GM19438 (cell line): Measurements from ENCODE around the gene C21orf58.

Experiments
- ATAC-seq: cut with Tn5 transposase; IDR thresholded peaks from one replicate; pipeline ENCODE4 v1.9.1; 2021; ENCODE audit warnings: low read depth; ENCODE audit not compliant: unreplicated experiment

The C21orf58 gene

DNA sequence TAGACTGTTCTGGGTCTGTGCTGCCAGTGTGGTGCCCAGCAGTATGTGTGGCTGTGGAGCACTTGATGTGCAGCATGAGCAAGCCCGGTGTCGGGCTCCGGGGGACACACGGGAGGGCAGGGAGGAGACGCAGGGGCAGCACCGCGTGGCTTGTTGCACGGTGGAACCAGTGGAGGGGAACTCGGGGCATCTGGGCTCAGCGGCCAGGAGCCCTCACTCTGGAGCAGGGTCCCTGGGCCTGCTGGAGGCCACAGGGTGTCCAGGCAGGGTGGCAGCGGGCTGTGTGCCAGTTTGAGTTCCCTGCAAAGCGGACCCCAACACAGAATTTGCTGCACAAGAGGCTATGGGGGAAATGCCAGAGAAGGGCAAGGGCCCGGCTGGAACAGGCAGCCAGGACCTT lies 30.8 kb upstream of the C21orf58 start:
- ATAC-seq, result no peak

DNA sequence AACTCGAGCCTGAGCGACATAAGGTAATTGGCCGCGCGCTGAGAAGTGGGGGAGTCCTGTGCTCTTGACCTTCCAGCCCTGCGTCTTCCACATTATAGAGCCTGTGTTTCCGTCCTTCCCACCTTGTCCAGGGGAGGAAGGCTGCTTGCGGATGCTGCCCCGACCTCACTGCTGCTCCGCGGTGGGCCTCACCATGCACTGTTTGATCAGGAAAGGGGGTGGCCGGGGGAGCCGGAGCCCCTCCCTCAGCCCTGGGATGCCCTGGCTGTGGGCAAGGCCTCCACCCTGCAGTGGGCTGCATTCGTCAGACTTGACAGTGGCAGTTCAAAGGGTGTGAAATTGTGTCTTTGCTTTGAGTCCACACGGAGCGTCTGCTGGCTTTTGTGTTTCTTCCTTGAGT lies 30.4 kb upstream of the C21orf58 start:
- ATAC-seq, result no peak

DNA sequence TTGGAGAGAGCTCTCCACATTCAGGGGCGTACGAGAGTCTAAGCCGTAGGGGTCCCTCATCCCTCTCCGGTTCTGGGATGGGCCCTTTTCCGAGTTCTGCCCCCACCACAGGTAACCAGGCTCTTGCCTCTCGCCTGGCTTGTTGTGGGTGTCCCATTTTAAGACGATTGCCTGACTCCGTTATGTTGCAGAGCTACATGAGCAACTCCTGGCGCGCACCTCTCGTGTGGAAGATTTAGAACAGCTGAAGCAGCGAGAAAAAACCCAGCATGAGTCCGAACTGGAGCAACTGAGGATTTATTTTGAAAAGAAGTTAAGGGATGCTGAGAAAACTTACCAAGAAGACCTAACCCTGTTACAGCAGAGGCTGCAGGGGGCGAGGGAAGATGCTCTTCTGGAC lies 29.2 kb upstream of the C21orf58 start:
- ATAC-seq, result no peak

DNA sequence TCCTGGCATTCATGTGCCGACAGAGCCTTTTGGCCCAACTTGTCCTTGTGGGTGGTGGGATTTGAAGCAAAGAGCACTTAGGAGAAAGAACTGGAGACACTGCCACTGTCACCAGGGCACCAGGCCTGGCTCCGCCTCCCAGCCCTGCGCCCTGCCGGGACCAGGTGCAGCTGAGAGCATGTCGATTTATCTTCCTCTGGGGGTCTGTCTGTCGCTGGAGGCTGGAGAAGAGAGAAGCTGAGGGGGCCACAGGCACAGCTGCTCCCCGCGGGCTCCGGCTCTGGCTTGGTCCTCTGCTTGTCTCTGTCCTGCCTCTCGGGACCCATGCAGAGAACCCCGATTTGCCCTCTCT lies 28.5 kb upstream of the C21orf58 start:
- no peak for ATAC-seq

DNA sequence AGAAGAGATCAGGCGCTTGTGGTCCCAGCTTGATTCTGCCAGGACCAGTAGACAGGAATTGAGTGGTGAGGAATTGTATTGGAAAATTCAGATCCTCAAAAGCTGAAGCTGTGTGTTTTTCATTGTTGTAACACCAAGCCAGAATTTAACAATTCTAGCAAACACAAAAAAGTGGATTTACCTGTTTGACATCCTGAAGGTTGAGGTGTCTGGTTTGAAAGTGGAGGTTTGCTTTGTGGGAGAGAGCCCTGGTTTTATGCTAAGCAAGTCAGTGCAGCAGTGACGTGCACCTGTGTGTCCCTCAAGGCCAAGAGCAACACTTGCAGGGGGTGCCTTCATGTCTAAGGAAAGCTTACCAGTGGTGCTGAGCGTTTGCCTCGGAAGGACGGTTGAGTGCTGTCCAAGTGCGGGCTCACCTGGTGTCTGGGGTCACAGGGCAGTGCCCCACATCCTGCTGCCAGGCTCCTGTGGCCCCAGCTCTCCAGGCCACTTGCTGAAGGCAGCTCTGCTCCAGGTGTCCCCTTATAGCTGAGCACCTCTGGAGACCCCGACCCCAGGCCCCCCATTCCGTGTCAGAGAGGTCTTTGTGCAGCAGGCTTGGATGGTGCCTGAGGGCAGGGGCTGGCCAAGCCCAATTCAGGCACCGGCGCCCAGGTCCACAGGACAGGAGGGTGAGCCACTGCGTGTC lies 27.9 kb upstream of the C21orf58 start:
- no peak for ATAC-seq

DNA sequence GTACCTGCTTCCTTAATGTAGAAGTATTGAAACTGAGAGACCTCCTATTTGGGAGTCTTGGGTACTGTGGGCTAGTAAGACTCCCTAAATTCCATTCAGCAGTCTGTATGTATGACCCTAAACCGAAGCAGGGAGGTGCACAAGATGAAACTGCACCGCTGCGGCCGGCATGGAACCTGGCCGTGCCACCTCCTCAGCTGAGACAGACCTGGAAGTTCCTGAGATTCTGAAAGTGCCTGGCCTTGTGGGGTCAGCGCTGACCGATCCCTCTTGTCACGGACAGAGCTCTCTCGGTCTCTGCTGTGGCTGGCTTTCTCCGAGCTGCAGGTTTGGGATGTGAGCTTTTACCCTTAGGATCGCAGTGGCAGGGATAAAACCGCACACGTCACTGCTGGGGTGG lies 27.3 kb upstream of the C21orf58 start:
- ATAC-seq, result no peak

DNA sequence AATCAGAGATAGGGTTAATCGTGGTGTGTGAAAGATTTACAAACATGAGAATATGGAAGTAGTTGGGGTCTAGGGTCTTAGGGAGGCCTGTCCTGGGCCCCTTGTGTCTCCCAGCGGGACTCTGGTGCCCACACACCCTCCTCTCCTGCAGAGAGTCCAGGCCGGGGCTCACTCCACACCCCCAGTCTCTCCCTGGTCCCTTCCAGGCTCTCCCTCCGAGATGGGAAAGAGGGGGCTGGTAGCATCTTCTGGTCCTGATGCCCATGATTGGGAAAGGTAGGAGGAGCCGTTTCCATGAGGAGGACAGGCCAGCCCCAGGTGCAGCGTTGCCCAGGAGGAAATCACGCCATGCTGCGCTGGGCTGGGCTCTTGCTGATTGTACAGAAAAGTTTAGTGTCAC lies 26.9 kb upstream of the C21orf58 start:
- ATAC-seq, result no peak

DNA sequence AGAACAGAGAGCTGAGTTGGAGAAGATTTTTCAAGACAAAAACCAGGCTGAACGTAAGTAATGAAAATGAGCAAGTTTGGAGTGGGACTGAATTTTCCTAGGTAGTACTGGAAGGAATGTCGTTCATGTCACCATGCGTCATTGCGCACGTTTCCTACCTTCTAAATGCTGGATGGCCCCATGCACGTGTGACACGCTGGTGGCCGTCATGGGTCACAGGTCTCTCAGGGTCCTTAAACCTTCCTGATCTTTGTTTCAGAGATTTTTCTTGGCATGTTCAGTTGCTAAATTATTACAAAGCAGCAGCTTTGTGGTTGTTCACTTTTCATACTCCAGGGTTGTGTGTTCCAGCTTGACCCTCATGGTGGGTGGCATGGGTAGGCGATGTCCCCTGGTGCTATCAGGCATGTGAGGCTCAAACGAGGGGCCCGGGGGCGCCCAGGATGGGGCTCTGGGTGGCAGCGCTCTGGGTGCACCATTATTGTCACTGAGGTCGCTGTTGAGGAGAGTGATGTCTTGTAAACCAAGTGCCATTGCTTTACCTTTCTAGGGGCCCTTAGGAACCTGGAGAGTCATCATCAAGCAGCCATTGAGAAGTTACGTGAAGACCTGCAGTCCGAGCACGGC lies 25.6 kb upstream of the C21orf58 start:
- no peak for ATAC-seq

DNA sequence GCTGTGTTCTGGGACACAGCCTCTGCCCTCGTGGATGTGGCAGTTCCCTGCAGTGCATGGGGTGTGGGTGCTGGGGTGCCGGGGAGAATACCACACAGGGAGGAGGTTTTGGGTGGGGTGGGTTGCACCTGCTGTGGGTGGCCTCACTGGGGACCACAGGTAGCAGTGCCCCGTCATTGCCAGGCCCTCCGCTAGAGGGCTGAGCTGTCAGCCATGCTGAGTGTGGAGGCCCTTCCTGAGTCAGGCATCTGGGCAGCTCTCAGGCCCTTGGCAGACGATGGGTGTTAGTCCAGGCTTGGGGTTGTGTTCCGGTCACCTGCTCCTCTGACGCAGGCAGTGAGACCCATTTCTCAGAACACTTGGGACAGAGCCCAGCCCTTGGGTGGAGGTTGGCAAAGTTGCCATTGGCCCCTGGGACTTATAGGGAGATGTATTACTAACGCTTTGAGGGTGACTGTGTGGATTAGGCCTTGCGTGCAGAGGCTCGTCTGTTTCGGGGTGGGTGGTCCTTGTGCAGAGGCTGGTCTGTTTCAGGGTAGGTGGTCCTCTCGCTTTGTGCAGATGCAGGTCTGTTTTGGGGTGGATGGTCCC lies 24.2 kb upstream of the C21orf58 start:
- ATAC-seq, result no peak

DNA sequence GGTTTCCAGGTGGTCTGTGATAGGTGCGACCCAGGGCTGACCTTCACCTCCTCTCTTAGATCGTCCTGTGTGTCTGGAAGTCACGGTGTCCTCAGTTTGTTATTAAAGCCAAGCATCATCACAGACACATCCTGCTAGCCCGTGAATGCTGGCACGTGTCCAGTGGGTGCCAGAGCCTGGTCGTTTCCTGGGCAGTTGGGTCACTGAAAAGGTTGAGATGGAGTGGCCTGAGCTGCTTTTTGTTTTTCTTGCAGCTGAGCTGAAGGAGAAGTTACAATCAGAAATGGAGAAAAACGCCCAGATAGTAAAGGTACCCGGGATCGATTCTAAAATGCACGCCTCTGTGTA lies 23.5 kb upstream of the C21orf58 start:
- no peak for ATAC-seq

DNA sequence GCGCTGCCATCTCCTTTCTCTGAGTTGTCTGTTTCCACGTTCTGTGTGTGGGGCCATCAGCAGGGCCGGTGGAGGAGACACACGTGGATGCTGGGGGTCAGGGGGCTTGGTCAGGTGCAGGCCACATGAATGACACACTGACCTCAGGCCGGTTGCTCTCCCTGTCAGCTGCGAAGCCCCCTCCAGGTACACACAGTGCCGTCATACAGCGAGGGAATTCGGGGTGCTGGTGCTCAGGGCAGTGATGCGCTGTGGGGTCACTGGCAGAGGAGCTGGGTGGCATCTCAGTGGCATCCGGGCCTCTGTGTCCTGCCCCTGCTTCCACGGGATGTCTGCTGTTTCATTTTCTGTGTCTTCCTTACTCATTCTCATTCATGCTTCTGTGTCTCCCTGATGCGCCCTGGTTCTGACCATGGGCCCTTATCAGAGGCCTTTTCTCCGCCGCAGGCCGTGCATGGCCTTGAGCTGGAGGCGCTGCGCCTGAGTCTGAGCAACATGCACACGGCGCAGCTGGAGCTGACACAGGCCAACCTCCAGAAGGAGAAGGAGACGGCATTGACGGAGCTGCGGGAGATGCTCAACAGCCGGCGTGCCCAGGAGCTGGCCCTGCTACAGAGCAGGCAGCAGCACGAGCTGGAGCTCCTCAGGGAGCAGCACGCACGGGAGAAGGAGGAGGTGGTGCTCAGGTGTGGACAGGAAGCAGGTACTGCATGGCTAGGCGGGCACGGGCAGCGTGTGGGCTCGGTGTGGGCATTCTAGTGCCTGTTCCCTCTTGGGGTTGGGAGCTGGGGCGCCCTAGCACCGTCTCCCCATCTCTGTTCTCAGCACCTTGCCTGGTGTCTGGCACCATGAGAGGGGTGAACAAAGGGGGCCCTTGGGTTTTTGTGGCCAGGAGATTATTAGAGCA lies 22.9 kb upstream of the C21orf58 start:
- ATAC-seq, result no peak

DNA sequence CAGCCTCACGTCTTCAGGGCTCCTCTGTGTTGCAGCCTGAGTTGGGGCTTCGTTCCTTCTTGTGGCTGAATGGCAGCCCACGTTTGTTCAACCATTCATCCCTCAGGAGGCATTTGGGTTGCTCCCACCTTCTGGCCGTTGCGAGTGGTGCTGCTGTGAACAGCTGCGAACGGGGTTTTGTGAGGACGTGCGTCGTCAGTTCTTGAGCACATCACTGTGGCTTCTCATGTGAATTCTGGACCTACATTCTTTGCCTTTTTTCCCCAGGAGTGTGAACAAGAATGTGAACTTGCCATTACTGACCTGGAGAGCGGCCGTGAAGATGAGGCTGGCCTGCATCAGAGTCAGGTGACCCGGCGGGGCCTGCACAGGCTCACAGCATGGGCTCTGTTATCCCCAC lies 22.2 kb upstream of the C21orf58 start:
- ATAC-seq, result no peak

DNA sequence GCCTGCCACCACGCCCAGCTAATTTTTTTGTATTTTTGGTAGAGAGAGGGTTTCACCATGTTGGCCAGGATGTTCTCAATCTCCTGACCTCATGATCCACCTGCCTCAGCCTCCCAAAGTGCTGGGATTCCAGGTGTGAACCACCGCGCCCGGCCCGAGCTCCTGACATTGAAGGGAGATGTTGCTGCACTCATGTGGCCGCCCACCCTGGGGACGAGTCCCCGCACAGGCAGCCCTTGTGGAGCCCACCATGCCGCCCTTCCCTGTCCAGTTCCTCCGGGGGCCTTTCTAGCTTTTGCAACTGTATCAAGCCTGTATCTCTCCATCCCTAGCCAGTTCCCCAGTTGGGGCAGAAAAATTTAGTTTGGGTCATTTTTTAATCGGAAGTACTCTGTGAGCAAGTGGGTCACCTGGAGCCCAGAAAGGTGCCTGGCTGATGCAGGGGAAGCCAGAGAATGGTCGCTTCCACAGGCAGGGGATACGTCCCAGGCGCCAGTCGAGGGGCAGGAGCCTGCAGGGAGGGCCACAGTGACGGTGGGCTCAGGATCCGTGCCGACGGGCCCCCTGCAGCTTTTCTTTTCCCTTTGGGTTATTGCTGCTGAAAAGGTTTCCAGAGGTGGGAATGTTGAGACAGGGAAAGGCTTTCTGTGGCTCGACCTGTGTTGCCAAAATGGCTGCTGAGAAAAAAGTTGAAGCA lies 20.7 kb upstream of the C21orf58 start:
- no peak for ATAC-seq

DNA sequence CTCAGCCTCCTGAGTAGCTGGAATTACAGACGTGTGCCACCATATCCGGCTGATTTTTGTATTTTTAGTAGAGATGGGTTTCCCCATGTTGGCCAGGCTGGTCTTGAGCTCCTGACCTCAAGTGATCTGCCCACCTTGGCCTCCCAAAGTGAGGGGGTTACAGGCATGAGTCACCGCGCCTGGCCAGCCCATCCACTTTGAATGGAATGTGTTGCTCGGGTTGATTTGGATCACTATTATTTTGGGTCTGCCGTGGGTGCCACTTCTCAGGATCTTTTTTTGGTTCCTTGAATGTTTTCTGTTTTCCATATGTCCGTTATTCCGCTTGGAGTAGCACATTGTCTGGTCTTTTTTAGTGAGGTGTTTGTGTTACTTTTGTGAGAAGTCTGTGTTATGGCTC lies 17.3 kb upstream of the C21orf58 start:
- ATAC-seq, result no peak

DNA sequence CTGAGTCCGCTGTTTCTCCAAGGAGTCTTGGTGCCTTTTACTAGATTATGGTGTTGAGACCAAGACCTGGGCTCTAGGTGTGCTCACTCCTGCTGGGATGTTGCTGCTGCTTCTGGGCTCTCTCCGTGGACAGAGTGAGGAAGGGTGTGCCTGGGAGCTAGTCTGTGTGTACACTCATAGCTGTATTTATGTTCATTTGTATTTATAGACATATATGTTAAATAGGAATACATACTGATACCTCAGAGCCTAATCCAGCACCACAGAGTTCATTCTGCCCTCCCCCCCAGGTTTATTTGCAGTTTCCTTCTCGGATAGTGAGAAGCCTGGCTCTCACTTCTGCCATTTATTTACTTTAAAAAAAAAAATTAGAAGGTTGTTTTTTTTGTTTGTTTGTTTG lies 12.9 kb upstream of the C21orf58 start:
- ATAC-seq, result no peak

DNA sequence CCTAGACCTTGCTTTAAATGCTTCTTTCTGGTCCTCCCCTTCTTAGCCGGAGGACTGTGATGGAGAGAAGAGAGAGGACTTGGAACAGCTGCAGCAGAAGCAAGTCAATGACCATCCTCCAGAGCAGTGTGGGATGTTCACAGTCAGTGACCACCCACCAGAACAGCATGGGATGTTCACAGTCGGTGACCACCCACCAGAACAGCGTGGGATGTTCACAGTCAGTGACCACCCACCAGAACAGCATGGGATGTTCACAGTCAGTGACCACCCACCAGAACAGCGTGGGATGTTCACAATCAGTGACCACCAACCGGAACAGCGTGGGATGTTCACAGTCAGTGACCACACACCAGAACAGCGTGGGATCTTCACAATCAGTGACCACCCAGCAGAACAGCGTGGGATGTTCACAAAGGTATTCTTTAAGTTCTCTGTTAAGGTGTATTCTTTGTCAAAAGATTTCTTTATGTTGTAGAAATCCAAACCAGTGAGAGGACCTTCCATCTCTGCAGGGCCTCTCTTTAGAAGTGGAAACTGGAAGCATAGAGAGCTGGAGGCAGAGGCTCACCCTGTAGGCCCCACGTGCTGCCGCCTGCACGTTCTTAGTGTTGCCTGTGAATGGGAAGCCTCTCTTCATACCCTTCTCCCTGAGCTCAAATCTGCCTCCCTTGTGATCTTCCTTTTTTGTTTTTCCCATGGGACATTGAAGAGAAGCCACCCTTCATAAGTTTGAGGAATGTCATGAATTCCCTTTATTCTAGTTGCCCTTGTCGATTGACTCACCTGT lies 10.9 kb upstream of the C21orf58 start:
- ATAC-seq, result no peak

DNA sequence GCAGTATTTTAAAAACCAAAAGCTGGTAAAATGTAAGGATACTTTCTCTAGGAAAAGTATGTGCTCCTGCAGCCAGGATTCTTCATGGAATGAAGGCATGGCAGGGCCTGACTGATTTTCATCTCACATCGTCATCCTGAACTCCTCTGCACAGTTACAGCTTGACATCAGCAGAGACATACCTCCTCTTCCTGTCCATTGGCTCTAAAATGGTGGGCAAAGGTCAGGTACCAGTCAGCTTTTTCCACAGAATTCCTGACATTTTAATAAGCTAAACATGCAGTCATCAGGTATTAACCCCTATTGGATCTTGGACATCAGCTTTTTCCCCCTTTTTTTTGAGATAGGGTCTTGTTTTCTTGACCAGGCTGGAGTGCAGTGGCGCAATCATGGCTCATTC lies 6.1 kb upstream of the C21orf58 start:
- no peak for ATAC-seq

DNA sequence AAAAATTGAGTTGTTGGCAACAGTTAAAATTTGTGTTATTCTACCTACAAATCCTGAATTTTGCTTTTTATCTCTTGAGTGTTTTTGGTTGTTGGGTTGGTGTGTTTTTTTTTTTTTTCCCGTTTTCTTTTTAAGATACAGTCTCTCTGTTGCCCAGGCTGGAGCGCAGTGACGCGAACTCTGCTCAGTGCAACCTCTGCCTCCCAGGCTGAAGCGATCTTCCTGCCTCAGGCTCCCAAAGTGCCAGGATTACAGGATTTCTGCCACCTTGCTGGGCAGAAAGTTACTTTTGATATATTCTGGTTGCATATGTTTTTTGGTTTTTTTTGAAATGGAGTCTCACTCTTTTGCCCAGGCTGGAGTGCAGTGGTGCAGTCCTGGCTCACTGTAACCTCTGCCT lies 4.5 kb upstream of the C21orf58 start:
- no peak for ATAC-seq

DNA sequence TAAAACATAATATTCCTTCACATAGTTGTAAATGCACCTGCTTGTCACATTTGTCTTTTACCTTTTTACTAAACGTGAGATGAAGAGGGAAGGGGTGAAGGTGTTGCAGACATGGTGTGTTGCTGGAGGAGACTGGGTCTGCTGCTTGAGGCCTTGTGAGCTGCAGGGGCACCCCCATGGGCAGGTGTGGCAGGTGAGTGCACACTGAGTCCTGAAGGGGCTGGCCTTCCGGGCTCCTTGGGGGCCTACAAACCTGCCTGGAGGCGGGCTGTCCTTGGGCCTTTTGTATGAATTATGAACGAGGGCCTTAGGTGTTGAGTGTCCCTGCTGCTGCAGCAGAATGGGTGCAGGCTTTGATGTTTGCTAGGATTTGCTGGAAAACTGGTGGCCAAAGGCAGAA lies 4.0 kb upstream of the C21orf58 start:
- no peak for ATAC-seq

DNA sequence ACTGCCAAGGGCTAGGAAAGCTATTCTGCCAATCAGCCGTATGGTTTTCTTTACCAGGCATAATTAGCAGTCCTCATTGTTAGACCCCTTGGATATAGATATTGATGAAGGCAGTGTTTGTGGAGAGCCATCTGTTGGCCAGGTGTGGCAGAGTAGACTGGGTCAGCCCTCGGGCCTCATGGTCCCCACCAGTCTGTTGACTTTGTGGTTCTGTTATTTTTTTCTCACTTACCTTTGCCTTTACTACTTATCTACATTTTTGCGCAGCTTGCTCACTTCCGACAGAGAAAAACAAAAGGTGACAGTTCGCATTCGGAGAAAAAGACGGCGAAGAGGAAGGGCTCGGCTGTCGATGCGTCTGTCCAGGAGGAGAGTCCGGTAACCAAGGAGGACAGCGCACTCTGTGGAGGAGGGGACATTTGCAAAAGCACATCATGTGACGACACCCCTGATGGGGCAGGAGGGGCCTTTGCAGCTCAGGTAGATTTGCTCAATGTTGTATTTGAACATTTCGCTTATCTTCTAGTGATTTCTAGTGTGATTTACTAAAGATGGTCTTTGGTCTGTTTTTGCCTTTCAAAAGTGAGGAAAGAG lies 2.5 kb upstream of the C21orf58 start:
- ATAC-seq, result no peak
